Measurements from ENCODE around the gene SKIC8.

SKIC8 gene

GRCh38 chr15:78313383-78313782 is 14.0 kb upstream of the SKIC8 start:
- H3K27ac ChIP-seq, result no peak overlapping the region
- TF ChIP-seq CTCF (IDR thresholded peaks at IDR 0.05; ENCODE audit: low read depth, low read length, missing control alignments), result no peak
- no peak for DNase-seq
- in situ Hi-C loops (cut with HindIII; ENCODE audit: low pct_ligation_motif_present, low sequenced_read_pairs), result no loop called here
- H3K36me3 ChIP-seq (replicated peaks), result no peaks in the 10 kb centered on the region
- H3K27me3 ChIP-seq (replicated peaks), result no peaks in the 10 kb centered on the region
- no peak overlapping the region for H3K4me3 ChIP-seq (ENCODE audit: low read depth, low read length)

- Histone ChIP-seq H3K36me3 (replicated peaks) (no peaks in the 10 kb centered on the region), H3K27ac (no peak overlapping the region), H3K27me3 (replicated peaks) (no peaks in the 10 kb centered on the region), H3K4me3 (ENCODE audit: low read depth, low read length) (no peak overlapping the region)
- in situ Hi-C loops (cut with HindIII; ENCODE audit: low pct_ligation_motif_present, low sequenced_read_pairs), result no loop called here
- TF ChIP-seq CTCF (IDR thresholded peaks at IDR 0.05; ENCODE audit: low read depth, low read length, missing control alignments), result no peak
- no peak for DNase-seq
These were observed 13.5 kb upstream of the SKIC8 start for GRCh38 chr15:78312957-78313356.

- H3K36me3 ChIP-seq (replicated peaks), result no peaks in the 10 kb centered on the region
- TF ChIP-seq CTCF (IDR thresholded peaks at IDR 0.05; ENCODE audit: low read depth, low read length, missing control alignments), result no peak
- no peak for DNase-seq
- in situ Hi-C loops (cut with HindIII; ENCODE audit: low pct_ligation_motif_present, low sequenced_read_pairs), result no loop called here
- H3K4me3 ChIP-seq (ENCODE audit: low read depth, low read length), result no peak overlapping the region
- no peak overlapping the region for H3K27ac ChIP-seq
- H3K27me3 ChIP-seq (replicated peaks), result no peaks in the 10 kb centered on the region
These were observed 13.1 kb upstream of the SKIC8 start for GRCh38 chr15:78312536-78312935.

GRCh38 chr15:78311292-78311691 is 11.9 kb upstream of the SKIC8 start:
- no peak for DNase-seq
- H3K27ac ChIP-seq, result no peak overlapping the region
- H3K36me3 ChIP-seq (replicated peaks), result no peaks in the 10 kb centered on the region
- H3K27me3 ChIP-seq (replicated peaks), result no peaks in the 10 kb centered on the region
- TF ChIP-seq CTCF (IDR thresholded peaks at IDR 0.05; ENCODE audit: low read depth, low read length, missing control alignments), result no peak
- in situ Hi-C loops (cut with HindIII; ENCODE audit: low pct_ligation_motif_present, low sequenced_read_pairs), result no loop called here
- H3K4me3 ChIP-seq (ENCODE audit: low read depth, low read length), result no peak overlapping the region

GRCh38 chr15:78308422-78309032 is 9.1 kb upstream of the SKIC8 start:
- in situ Hi-C loops (cut with HindIII; ENCODE audit: low pct_ligation_motif_present, low sequenced_read_pairs), result no loop called here
- peak; percentile 62 for DNase-seq

More at GRCh38 chr15:78308422-78309032, 9.1 kb upstream of the SKIC8 start:
- TF ChIP-seq CTCF (IDR thresholded peaks at IDR 0.05; ENCODE audit: low read depth, low read length, missing control alignments), result peak; percentile 97
- H3K27ac ChIP-seq, result no peak overlapping the region
- no peaks in the 10 kb centered on the region for H3K27me3 ChIP-seq (replicated peaks)
- no peaks in the 10 kb centered on the region for H3K36me3 ChIP-seq (replicated peaks)
- H3K4me3 ChIP-seq (ENCODE audit: low read depth, low read length), result no peak overlapping the region
